SK-N-DZ (cell line): ENCODE measurements around the gene ACAA2.
"Not testable (repeated sequence)": the region's sequence is repeated elsewhere in the genome, so short reads cannot be mapped to it uniquely, and the experiment has no call there.

Experiments
- DNase-seq: peaks from one replicate; pipeline ENCODE4 v3.0.0-alpha.2; 2015; ENCODE audit warnings: low spot score

The ACAA2 gene

DNA sequence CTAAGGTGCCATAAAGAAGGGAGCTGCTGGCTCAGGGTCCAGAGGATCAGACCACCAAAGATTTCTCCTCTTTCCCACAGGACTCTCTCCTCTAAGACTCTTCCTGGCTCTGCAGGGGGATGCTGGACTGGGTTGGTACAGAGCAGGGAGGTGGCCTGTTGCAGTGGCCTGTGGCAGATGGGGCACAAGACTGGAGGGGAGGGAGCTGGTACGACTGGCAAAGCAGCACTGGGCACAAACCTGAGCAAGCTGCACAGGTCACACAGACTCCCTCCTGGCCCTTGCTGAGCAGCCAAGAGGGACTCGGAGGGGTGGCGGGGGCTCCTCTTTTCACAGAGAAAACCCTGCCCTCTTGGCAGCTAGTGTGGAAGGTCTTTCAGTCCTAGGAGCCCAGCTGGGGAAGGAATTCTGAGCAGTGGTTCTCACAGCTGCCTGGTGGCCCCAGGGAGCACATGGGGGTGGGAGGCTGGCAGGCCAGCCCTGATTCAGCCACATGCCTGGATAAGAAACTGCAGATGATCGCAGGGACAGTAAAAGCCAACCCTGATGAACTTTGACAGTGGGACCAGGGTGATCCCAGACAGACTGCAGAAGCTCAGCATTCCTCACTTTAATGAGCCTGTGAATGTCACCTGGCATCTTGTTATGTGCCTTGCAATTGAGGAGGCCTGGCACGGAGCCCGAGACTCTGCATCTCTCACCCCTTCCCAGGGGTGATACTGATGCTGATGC lies 32.5 kb upstream of the ACAA2 start:
- no peak for DNase-seq

GRCh38 chr18:49844903-49845302 lies 31.6 kb upstream of the ACAA2 start:
- DNase-seq, result no peak

- DNase-seq, result no peak
These were observed 30.7 kb upstream of the ACAA2 start for GRCh38 chr18:49843778-49844625.

DNA sequence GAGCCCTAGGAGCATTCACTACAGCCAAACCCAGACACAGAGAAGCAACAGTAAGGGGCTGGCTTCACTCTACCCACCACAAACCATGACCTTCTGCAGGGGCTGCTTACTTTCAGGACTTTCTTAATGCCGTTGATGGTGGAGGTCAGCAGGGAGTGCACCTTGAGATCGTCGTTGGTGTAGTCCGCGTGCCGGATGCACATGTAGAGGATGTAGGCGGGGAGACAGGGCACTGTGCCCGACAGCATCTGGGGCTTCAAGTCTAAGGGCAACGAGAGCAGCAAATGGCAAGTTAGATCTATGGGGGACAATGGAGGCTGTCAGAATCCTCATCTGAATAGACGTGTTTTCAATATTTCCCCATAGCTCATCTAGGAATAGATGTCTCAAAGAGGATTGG lies 29.8 kb upstream of the ACAA2 start:
- DNase-seq, result no peak

- no peak for DNase-seq
These were observed 29.3 kb upstream of the ACAA2 start for GRCh38 chr18:49842656-49843055.

DNA sequence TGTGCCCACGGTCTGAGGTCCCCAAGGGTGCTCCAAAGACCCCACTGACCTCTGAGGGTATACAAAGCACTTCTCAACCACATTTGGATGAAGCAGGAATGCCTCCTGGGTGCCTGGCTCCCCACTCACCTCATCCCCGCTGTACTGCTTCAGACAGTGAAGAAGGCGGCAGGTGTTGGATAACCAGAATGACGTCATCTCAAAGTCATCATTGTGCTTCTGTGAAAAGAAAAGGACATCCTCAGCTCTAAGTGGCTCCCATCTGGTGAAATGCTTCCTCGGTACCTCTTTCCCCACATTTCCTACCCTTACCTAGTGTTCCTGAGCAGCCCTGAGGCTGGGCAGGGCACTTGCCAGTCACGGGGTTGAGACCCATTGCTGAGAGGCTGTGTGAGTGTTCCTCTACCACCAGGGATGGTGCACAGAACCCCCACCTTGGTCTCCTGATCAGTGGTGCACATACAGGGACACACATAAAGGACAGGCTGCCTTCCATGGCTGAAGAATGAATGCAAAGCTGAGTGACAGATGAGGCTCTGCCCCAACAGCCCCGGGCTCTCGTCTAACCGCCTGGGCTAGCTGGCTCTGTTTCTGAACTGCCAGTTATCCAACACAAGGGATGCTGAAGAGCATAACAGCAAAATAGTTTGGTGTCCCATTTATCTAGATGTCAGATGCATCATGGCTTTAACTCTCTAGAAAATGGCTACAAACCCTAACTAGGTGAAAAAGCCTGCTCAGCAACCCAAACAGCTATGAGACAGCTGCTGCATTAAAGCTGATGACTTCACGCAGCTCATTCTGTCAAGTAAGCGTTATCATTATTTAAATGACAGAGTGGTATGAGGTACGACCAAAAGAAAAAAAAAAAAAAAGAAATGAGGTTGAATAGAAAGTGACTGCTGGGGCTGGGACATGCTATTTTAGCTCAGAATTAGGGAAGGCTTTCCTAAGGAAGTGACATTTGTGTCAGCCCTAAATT lies 28.2 kb upstream of the ACAA2 start:
- no peak for DNase-seq

- DNase-seq, result no peak
These were observed 25.7 kb upstream of the ACAA2 start for GRCh38 chr18:49839012-49839411.

DNA sequence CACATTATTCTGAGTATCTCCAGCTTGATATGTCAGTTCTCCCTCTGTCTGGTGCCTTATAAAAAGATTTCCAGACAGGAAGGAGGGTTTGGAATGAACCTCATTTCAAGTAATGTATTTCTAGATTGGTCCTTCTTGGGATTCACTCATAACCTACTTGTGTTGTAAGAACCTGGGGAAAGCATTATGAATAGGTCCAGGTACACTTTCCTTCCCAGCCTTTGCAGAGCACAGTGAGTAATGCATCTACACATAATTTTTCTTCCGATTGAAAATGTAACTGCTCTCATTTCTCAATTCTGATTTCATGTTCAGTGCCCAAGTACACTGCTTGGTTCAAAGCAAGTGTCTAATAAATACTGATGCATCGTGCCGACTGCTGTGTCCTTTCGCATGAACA lies 25.0 kb upstream of the ACAA2 start:
- DNase-seq, result no peak

GRCh38 chr18:49837889-49838288 lies 24.6 kb upstream of the ACAA2 start:
- no peak for DNase-seq

- not testable (repeated sequence) for DNase-seq
These were observed 24.0 kb upstream of the ACAA2 start for GRCh38 chr18:49837316-49837835.

DNA sequence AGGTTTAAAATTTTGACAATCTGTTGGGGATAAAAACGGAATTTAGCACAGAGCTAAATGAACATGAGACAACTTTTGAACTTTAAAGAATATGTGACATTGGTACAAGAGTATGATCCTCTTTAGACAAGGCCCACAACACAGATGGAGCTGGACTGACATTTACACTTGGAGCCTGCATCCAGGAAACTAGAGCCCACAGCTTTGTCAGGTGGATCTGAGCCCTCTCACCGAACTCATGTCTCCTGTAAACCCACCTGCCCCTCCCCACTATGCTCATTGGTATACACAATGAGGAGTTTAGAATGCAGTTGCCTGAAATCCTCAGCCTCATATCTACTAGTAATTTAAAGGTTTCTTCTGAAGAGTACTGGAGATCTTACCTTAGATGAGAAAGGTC lies 22.1 kb upstream of the ACAA2 start:
- no peak for DNase-seq

DNA sequence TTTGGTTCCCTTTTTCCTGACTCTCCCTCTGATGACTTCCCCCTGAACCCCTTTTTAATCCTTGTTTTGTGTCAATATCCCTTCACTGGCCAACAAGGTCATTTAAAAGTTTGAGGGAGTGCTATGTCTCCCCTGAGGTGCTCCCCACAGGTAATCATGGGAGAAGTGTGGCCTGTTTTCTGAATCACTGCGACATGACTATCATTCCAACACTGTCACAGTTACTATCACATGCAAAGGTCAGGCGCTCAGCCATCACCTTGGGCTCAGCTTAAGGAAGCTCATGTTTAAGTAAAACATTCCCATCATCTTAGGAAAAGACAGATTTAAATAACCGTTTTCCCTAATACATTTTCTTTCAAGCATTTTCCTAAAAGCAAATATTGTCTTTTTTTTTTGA lies 20.9 kb upstream of the ACAA2 start:
- no peak for DNase-seq

DNA sequence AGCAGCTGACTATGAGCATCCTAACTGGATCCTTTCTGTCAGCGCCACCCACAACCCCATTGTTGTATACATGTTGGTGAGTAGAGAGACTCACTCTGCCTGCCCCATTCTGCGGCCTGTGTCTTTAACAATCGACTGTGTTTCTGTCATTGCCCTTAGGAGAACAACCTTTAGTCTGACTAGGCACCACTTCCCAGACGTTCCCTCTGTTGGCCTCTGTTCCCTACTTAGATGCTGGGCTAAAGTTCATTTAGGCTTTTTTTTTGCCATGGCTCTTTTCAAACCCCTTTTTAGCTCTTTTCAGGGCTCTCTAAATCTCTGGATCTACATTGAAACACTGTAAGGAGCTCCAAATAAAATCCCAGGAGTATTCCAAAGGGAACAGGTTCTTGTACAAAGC lies 20.5 kb upstream of the ACAA2 start:
- no peak for DNase-seq

DNA sequence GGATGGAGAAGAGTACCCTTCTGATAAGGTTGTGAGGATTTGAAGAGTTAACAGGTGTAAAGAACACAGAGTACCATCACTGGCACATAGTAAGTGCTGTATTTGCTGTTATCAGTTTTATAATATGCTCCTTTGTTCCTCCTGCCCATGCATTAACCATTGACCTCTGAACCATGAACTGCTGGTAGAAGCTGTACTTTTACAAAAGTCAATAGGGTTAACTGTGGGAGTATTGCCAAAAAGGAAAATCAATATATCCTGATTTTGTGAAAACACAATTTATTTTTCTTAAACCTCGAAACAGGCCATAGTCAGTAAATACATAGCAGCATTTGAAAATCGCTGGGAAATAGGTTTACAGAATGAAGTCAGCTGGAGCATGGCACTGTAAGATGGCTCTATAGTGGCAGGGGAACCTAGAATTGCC lies 18.9 kb upstream of the ACAA2 start:
- no peak for DNase-seq

GRCh38 chr18:49827996-49828395 lies 14.7 kb upstream of the ACAA2 start:
- no peak for DNase-seq

DNA sequence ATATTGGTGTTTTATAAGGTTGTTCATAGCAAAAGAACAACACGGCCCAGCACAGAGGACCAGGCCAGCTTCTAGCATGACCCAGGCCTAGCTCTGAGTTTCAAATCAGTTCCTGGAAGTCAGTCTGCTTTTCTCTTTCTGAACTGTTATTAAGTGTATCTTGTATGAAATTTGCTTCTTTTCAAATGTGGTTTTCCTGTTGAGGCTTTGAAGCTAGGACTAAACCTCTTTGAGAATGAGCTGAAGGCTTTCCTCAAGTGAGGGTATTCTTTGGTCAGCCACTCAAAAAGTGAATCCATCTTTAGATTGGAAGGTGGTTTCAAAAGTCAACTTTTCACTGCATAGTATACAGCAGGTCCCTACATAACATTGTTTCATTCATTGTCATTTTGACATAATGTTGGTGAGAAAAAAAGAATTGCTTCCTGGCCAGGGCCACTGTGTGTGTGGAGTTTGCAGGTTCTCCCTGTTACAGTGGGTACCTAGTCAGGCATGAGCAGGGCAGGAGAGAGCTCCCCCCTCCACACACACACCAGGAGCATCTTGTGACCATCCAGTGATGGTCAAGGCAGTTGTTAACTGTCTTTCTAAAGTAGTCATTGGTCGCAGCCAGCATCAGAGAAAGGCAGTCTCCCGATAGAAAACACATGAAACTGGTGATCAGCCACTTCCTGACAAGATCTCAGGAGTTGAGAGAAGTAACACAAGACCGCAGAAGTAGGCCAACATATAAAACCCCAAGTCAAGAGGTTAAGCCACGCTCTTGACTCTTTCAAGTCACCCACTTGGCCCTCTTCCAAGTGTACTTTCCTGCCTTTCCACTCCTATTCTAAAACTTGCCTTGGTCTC lies 6.7 kb upstream of the ACAA2 start:
- no peak for DNase-seq

GRCh38 chr18:49819071-49819662 lies 5.8 kb upstream of the ACAA2 start:
- DNase-seq, result no peak

- no peak for DNase-seq
These were observed 4.6 kb upstream of the ACAA2 start for GRCh38 chr18:49817947-49818346.

DNA sequence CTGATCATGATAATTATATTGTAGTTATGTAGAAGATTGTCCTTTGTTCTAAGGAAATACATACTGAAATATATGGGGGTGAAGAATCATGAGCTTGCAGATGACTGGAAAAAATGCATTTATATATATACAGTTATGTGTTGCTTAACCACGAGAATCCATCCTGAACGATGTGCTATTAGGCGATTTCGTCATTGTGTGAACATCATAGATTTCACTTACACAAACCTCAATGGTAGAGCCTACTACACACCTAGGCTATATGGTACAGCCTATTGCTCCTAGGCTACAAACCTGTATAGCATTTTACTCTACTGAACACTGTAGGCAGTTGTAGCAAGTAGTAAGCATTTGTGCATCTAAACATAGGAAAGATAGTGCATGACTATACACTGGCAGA lies 2.6 kb upstream of the ACAA2 start:
- no peak for DNase-seq

- DNase-seq, result peak; percentile 66
These were observed 790 bp upstream of the ACAA2 start for GRCh38 chr18:49814147-49814499.

DNA sequence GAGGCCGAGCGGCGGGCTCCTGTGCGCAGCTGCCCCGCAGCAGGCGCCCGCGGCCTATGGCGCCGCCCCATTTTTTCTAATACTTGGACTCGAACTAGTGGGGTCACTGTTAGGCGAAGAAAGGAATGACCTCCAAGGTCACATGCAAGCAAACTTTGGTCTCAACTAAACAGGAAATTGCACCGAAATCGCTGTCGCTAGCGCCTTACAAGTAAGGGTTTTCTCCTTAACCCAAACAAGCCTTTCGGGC lies 339 bp downstream of the ACAA2 start:
- peak; percentile 18 for DNase-seq
